ENCODE results near the gene ZDHHC12. TPM values are rescaled to one million over a fixed set of nuclear protein-coding genes. Genes with fewer than 3 reads are reported as not detected.
A peak's percentile ranks its signal among the peaks of the same experiment; 100 is the strongest.

The ZDHHC12 gene
- total RNA-seq, 1 donor = 19.6 TPM

DNA sequence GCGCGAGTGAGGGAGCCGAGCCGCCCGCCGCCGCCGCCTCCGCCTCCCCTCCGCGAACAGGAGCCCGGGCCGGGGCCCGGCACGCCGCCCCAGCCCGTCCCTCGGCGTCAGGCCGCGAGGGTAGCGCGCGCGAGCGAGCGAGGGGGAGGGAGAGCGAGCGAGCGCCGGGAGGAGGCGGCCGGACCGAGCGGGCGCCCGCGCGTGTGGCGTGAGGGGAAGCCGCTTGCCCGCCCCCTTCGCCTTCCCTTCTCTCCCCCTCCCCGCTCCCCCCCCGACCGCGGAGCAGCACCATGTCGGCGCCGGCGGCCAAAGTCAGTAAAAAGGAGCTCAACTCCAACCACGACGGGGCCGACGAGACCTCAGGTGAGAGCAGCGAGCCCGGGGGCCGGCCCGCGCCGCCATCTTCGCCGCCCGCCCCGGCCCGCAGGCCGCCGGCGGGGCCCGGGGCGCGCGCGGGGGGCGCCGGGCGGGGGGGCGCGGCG lies 34.6 kb downstream of the ZDHHC12 start:
- peaks cover 58% of the 10 kb centered on the region for H3K4me1 ChIP-seq (ENCODE audit: insufficient read depth, low read length)

GRCh38 chr9:128688501-128689292 lies 35.2 kb downstream of the ZDHHC12 start, which contains the start of gene SET:
Gene SET, plus strand, starts transcription at chr9:128689222. Its CDS starts 361 bp downstream, at chr9:128689583.
- H3K4me1 ChIP-seq (ENCODE audit: insufficient read depth, low read length) = peaks cover 59% of the 10 kb centered on the region
- no peaks in the 10 kb centered on the region for H3K27me3 ChIP-seq (ENCODE audit: insufficient read depth, low read length)
- H3K9me3 ChIP-seq (ENCODE audit: low read depth, low read length) = no peaks in the 10 kb centered on the region
- peak within 1 kb of the TSS; percentile 70 for H3K4me3 ChIP-seq (ENCODE audit: low read length)

More for the DNA sequence above, 34.6 kb downstream of the ZDHHC12 start:
- Histone ChIP-seq H3K9me3 (ENCODE audit: low read depth, low read length) (no peaks in the 10 kb centered on the region), H3K4me3 (ENCODE audit: low read length) (peak overlapping the region; percentile 54), H3K27me3 (ENCODE audit: insufficient read depth, low read length) (no peaks in the 10 kb centered on the region)

DNA sequence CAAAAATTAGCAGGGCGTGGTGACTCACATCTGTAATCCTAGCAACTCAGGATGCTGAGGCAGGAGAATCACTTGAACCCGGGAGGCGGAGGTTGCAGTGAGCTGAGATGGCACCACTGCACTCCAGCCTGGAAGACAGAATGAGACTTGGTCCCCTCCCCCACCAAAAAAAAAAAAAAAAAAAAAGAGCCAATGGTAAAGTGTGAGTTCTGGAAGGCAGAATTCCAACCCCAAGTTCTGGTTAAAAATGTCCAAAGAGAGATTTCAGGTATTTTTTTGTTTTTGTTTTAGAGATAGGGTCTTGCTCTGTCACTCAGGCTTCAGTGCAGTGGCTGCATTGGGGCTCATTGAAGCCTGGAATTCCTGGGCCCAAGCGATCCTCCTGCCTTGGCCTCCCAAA lies 36.5 kb downstream of the ZDHHC12 start:
- Histone ChIP-seq H3K4me3 (ENCODE audit: low read length) (no peak overlapping the region), H3K27me3 (ENCODE audit: insufficient read depth, low read length) (no peaks in the 10 kb centered on the region), H3K9me3 (ENCODE audit: low read depth, low read length) (no peaks in the 10 kb centered on the region), H3K4me1 (ENCODE audit: insufficient read depth, low read length) (peaks cover 67% of the 10 kb centered on the region)

- peaks cover 66% of the 10 kb centered on the region for H3K4me1 ChIP-seq (ENCODE audit: insufficient read depth, low read length)
- H3K4me3 ChIP-seq (ENCODE audit: low read length) = peak overlapping the region; percentile 31
- no peaks in the 10 kb centered on the region for H3K9me3 ChIP-seq (ENCODE audit: low read depth, low read length)
- H3K27me3 ChIP-seq (ENCODE audit: insufficient read depth, low read length) = no peaks in the 10 kb centered on the region
Measured at GRCh38 chr9:128685636-128686489, 38.1 kb downstream of the ZDHHC12 start.

DNA sequence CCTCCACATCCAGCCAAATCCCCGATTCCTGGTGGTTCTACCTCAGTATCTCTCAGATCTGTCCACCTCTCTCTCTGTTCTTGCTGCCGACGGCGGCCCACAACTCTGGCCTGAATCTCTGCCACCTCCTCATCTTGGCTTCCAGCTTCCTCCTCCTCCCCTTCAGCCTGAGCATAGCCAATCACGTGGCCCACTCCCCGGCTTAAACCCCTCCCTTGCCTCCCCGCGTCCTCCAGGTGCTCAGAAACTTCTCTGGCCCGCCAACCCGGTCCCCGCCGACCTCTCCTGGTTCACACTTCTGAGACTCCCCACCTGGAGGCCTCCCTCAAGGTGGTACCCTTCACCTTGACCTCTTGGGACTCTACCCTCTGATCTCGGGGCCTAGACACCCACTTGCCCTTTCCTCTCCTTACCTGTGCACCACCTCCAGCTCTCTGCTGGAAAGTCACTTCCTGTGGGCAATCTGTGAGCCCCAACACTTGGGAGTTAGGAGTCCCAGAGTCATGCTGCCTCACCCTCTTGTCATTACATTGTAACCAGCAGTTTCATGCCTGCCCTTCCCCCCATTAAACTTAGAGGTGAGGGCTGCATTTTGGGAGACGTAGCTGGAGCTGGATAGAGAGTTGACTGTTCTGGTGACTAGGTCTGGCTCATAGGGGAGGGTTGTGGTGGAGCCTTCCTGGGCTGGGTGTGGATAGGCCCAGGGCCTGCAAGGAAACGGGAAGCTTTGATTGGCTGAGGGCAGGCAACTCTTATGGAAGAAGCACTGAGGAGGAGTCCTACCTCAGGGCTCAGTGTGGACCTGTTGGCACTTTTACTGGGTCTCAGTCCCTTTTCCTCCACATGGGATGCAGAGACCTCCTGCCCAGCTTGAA lies 39.4 kb downstream of the ZDHHC12 start:
- H3K4me3 ChIP-seq (ENCODE audit: low read length) = peak overlapping the region; percentile 61

GRCh38 chr9:128684065-128684324 lies 39.9 kb downstream of the ZDHHC12 start:
- Histone ChIP-seq H3K4me1 (ENCODE audit: insufficient read depth, low read length) (peaks cover 58% of the 10 kb centered on the region), H3K27me3 (ENCODE audit: insufficient read depth, low read length) (no peaks in the 10 kb centered on the region), H3K4me3 (ENCODE audit: low read length) (peak overlapping the region; percentile 61), H3K9me3 (ENCODE audit: low read depth, low read length) (no peaks in the 10 kb centered on the region)

More for the DNA sequence above, 39.4 kb downstream of the ZDHHC12 start:
- Histone ChIP-seq H3K4me1 (ENCODE audit: insufficient read depth, low read length) (peaks cover 58% of the 10 kb centered on the region), H3K27me3 (ENCODE audit: insufficient read depth, low read length) (no peaks in the 10 kb centered on the region), H3K9me3 (ENCODE audit: low read depth, low read length) (no peaks in the 10 kb centered on the region)

DNA sequence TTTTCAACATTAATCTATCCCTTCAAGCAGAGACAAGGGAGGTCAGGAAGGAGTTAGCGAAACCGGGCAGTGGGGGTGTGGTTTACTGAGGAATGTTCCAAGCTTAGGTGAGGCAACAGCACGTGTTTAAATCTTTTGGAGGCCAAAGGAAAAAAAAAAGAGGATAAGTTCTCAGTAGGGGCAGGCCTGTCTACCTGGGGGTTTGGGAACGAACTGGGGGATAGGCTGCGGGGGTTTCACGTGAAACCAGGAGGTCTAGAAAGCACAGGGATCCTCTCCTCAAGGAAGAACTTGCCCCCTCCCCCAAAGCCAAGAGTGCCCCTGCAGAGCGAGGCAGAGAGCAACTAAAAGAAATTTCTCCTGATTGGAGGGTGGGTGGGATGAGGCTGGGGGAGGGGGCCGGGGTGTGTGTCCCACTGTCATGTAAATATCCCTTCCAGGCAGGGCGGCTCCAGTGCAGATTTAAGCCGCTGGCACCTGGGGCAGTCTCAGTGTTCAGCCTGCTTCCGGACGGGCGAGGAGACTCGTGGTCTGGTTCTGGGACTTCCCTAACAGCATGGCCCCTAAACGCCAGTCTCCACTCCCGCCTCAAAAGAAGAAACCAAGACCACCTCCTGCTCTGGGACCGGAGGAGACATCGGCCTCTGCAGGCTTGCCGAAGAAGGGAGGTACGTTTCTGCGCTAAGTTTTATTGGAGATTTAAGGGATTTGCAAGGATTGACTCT lies 40.4 kb downstream of the ZDHHC12 start:
- Histone ChIP-seq H3K27me3 (ENCODE audit: insufficient read depth, low read length) (no peaks in the 10 kb centered on the region), H3K4me1 (ENCODE audit: insufficient read depth, low read length) (peaks cover 56% of the 10 kb centered on the region), H3K9me3 (ENCODE audit: low read depth, low read length) (no peaks in the 10 kb centered on the region), H3K4me3 (ENCODE audit: low read length) (peak overlapping the region; percentile 61)

- H3K4me1 ChIP-seq (ENCODE audit: insufficient read depth, low read length) = peaks cover 7% of the 10 kb centered on the region
- H3K27me3 ChIP-seq (ENCODE audit: insufficient read depth, low read length) = no peaks in the 10 kb centered on the region
- no peaks in the 10 kb centered on the region for H3K9me3 ChIP-seq (ENCODE audit: low read depth, low read length)
- no peak overlapping the region for H3K4me3 ChIP-seq (ENCODE audit: low read length)
Measured at GRCh38 chr9:128677794-128678193, 46.1 kb downstream of the ZDHHC12 start.

DNA sequence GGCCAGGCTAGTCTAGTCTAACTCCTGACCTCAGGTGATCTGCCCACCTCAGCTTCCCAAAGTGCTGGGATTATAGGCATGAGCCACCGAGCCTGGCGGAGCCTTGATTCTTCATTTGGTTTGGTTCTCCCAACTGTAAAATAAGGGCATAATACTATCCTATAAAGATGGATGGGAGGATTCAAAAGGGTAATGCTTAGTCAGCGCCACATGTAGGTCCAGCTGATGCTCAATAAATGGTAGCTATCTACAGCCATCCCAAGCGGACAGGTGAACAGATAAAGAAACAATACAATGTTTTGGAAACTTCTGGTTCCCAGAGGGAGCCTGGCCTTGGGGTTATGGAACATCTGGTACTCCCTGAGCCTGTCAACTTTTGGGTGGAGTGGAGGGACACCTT lies 48.5 kb downstream of the ZDHHC12 start:
- H3K27me3 ChIP-seq (ENCODE audit: insufficient read depth, low read length) = no peaks in the 10 kb centered on the region
- no peaks in the 10 kb centered on the region for H3K9me3 ChIP-seq (ENCODE audit: low read depth, low read length)
- no peak overlapping the region for H3K4me3 ChIP-seq (ENCODE audit: low read length)
- no peaks in the 10 kb centered on the region for H3K4me1 ChIP-seq (ENCODE audit: insufficient read depth, low read length)

Other genes with a start within 250 kb of the ZDHHC12 start
- gene GLE1, start 219.4 kb downstream of the ZDHHC12 start, total RNA-seq = 12.7 TPM
- gene SPTAN1, start 171.5 kb downstream of the ZDHHC12 start, total RNA-seq = 200 TPM
- gene DYNC2I2, start 67.3 kb downstream of the ZDHHC12 start, total RNA-seq = 2.1 TPM
- gene SET, start 34.9 kb downstream of the ZDHHC12 start, total RNA-seq = 386 TPM
- gene PKN3, start 21.6 kb downstream of the ZDHHC12 start, total RNA-seq = 0.73 TPM
- gene ZER1, start 47.8 kb upstream of the ZDHHC12 start, total RNA-seq = 23.4 TPM
- gene TBC1D13, start 63.1 kb upstream of the ZDHHC12 start, total RNA-seq = 26.4 TPM
- 3.0 TPM for gene ENDOG, start 94.4 kb upstream of the ZDHHC12 start, total RNA-seq
- 8.0 TPM for gene SPOUT1, start 105.7 kb upstream of the ZDHHC12 start, total RNA-seq
- gene KYAT1, start 157.8 kb upstream of the ZDHHC12 start, total RNA-seq = 2.0 TPM
- 26.4 TPM for gene LRRC8A, start 158.0 kb upstream of the ZDHHC12 start, total RNA-seq
- 0.73 TPM for gene PHYHD1, start 196.9 kb upstream of the ZDHHC12 start, total RNA-seq
- 8.1 TPM for gene DOLK, start 223.5 kb upstream of the ZDHHC12 start, total RNA-seq
- gene NUP188, start 223.6 kb upstream of the ZDHHC12 start, total RNA-seq = 34.9 TPM